A549 (cell line): Measurements from ENCODE around the gene CDH16.
"Not testable (repeated sequence)": the region's sequence is repeated elsewhere in the genome, so short reads cannot be mapped to it uniquely, and the experiment has no call there.

Experiments used
- CEBPB ChIP-seq, 2 experiments: fragments of >200 bp in 1 of 2; sonication (Bioruptor Twin) in 1 of 2; formaldehyde crosslinking in 1 of 2; IDR thresholded peaks; 2 replicates each; pipeline ENCODE4 v1.6.1; 2012 to 2016
- CTCF ChIP-seq: fragments of >200 bp; sonication (Bioruptor Twin); formaldehyde crosslinking; IDR thresholded peaks from 3 replicates; pipeline ENCODE4 v1.5.1; 2016
- EHMT2 ChIP-seq: fragments of 200-600 bp; sonication (generic); IDR thresholded peaks from 2 replicates; pipeline ENCODE4 v1.6.1; 2016; ENCODE audit warnings: antibody characterized with exemption, low read depth, mild to moderate bottlenecking, moderate library complexity
- EP300 ChIP-seq, 2 experiments: fragments of >200 bp; sonication (Bioruptor Twin); formaldehyde crosslinking; IDR thresholded peaks; 2 replicates in 1 of 2; 3 replicates in 1 of 2; pipeline ENCODE4 v1.6.1; 2016 to 2017
- JUN ChIP-seq, 2 experiments: fragments of >200 bp; sonication (Bioruptor Twin); formaldehyde crosslinking; IDR thresholded peaks; 2 replicates in 1 of 2; 3 replicates in 1 of 2; pipeline ENCODE4 v1.6.1; 2016 to 2017
- MYC ChIP-seq: IDR thresholded peaks from 2 replicates; pipeline ENCODE4 v1.6.1; 2012; ENCODE audit warnings: mild to moderate bottlenecking, inconsistent platforms, low read length, improper control_type of control experiment, borderline replicate concordance
- POLR2A ChIP-seq: IDR thresholded peaks from 2 replicates; pipeline ENCODE4 v1.6.1; 2012; ENCODE audit warnings: mild to moderate bottlenecking, low read length
- POLR2AphosphoS2 ChIP-seq: conservative IDR thresholded peaks from 2 replicates; pipeline ENCODE4 v1.6.1; 2012; ENCODE audit warnings: low read length, improper control_type of control experiment, inconsistent platforms
- RFX5 ChIP-seq: fragments of 450-650 bp; IDR thresholded peaks from 2 replicates; pipeline ENCODE4 v1.7.1; 2014; ENCODE audit warnings: antibody characterized with exemption, mild to moderate bottlenecking, moderate library complexity
- RNF2 ChIP-seq: fragments of 200-600 bp; sonication (generic); IDR thresholded peaks from 2 replicates; pipeline ENCODE4 v1.6.1; 2016; ENCODE audit warnings: low read depth, mild to moderate bottlenecking, antibody characterized with exemption, moderate library complexity, borderline replicate concordance
- SMC3 ChIP-seq: fragments of >200 bp; sonication (Bioruptor Twin); formaldehyde crosslinking; IDR thresholded peaks from 3 replicates; pipeline ENCODE4 v1.6.1; 2018; ENCODE audit warnings: inconsistent platforms
- TP53 ChIP-seq: fragments of 250-450 bp; sonication (Bioruptor Pico); IDR thresholded peaks from 2 replicates; pipeline ENCODE4 v1.5.0; 2021; ENCODE audit warnings: mild to moderate bottlenecking, moderate library complexity
- USF2 ChIP-seq: fragments of 450-650 bp; IDR thresholded peaks from 2 replicates; pipeline ENCODE4 v1.6.1; 2014; ENCODE audit warnings: antibody characterized with exemption

DNA sequence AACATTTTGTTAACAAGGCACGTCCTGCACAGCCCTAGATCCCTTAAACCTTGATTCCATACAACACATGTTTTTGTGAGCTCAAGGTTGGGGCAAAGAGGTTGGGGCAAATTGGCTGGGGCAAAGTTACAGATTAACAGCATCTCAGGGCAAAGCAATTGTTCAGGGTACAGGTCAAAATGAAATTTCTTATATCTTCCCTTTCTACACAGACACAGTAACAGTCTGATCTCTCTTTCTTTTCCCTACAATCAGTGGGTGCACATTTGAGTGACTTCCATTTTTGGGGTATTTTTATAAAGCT is 37.4 kb upstream of the CDH16 start:
- not testable (repeated sequence) for TF ChIP-seq EHMT2; POLR2AphosphoS2; POLR2A; MYC; CTCF; USF2; RFX5; TP53 (CRISPR knock-in tag); SMC3; RNF2; CEBPB (IDR thresholded peaks at IDR 0.05); JUN (IDR thresholded peaks at IDR 0.05); EP300 (IDR thresholded peaks at IDR 0.05)
